Measurements from ENCODE around the gene OSTM1.
A peak's percentile ranks its signal among the peaks of the same experiment; 100 is the strongest.
"Not testable (repeated sequence)": the region's sequence is repeated elsewhere in the genome, so short reads cannot be mapped to it uniquely, and the experiment has no call there.

OSTM1 gene

DNA sequence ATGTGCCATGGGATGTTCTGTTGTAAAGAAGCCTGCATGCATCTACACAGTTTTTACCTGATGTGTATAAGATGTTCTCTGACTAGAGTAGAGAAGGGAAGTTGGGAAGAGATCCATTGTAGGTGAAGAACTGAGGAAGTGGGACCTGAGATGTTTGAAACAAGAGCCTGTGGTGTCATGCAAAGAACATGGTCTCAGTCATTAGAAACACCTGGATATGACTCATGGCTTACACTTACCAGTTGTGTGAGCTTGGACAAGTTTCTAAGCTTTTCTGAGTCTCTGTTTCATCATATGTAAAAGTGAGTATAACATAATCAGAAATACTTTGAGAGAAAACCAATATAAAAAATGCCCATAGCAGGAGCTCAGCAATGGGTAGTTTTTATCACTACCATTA is 64.6 kb downstream of the OSTM1 start:
- H3K27ac ChIP-seq, result no peak overlapping the region
- DNase-seq, result no peak
- H3K36me3 ChIP-seq (replicated peaks), result no peaks in the 10 kb centered on the region
- no peaks in the 10 kb centered on the region for H3K27me3 ChIP-seq (replicated peaks)
- no peak overlapping the region for H3K4me3 ChIP-seq (ENCODE audit: low read depth, low read length)
- in situ Hi-C loops (cut with HindIII; ENCODE audit: low pct_ligation_motif_present, low sequenced_read_pairs), result no loop called here
- TF ChIP-seq, protein P1, sequence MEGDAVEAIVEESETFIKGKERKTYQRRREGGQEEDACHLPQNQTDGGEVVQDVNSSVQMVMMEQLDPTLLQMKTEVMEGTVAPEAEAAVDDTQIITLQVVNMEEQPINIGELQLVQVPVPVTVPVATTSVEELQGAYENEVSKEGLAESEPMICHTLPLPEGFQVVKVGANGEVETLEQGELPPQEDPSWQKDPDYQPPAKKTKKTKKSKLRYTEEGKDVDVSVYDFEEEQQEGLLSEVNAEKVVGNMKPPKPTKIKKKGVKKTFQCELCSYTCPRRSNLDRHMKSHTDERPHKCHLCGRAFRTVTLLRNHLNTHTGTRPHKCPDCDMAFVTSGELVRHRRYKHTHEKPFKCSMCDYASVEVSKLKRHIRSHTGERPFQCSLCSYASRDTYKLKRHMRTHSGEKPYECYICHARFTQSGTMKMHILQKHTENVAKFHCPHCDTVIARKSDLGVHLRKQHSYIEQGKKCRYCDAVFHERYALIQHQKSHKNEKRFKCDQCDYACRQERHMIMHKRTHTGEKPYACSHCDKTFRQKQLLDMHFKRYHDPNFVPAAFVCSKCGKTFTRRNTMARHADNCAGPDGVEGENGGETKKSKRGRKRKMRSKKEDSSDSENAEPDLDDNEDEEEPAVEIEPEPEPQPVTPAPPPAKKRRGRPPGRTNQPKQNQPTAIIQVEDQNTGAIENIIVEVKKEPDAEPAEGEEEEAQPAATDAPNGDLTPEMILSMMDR (IDR thresholded peaks at IDR 0.05; ENCODE audit: low read depth, low read length, missing control alignments), result no peak

DNA sequence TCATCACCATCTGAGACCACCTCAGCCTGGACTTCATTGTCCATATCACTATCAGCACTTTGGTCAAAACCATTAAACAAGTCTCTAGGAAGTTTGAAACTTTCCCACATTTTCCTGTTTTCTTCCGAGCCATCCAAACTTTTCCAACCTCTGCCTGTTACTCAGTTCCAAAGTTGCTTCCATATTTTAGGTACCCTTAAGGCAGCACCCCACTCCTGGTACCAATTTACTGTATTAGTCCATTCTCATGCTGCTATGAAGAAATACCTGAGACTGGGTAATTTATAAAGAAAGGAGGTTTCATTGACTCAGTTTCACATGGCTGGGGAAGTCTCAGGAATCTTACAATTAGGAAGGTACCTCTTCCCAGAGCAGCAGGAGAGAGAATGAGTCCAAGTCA is 65.3 kb downstream of the OSTM1 start:
- H3K27ac ChIP-seq; H3K36me3 ChIP-seq (replicated peaks); H3K27me3 ChIP-seq (replicated peaks); H3K4me3 ChIP-seq (ENCODE audit: low read depth, low read length); in situ Hi-C loops (cut with HindIII; ENCODE audit: low pct_ligation_motif_present, low sequenced_read_pairs); DNase-seq: not testable (repeated sequence)

DNA sequence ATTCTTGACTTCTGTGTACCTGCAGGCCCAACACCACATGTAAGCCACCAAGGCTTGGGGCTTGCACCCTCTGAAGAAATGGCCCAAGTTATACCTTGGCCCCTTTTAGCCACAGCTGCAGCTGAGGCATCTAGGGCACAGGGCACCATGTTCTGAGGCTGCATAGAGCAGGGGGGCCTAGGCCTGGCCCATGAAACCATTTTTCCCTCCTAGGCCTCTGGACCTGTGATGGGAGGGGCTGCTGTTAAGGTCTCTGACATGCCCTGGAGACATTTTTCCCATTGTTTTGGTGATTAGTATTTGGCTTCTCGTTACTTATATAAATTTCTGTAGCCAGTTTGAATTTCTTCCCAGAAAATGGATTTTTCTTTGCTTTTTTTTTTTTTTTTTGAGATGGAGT is 66.2 kb downstream of the OSTM1 start:
- no peak overlapping the region for H3K4me3 ChIP-seq (ENCODE audit: low read depth, low read length)
- H3K36me3 ChIP-seq (replicated peaks), result no peaks in the 10 kb centered on the region
- no peak overlapping the region for H3K27ac ChIP-seq
- no peaks in the 10 kb centered on the region for H3K27me3 ChIP-seq (replicated peaks)
- no peak for DNase-seq
- TF ChIP-seq, protein P1 (IDR thresholded peaks at IDR 0.05; ENCODE audit: low read depth, low read length, missing control alignments), result no peak
- in situ Hi-C loops (cut with HindIII; ENCODE audit: low pct_ligation_motif_present, low sequenced_read_pairs), result no loop called here

DNA sequence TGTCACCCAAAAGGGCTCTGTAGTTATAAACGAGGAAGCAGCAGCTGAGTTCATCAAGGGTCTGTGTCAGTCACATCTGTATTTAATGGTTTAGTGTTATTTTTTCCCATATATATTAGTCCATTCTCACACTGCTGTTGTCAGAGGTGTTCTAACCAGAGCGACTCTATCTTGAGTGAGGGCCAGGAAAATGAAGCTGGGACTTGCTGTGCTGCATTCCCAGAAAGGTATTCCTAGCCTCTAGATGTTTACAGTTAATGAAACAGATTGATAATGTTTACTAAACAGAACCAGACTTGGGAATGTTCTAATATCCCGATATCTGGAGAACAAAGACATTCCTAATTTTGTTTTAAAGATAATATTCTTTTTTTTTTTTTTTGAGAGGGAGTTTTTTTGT is 68.6 kb downstream of the OSTM1 start:
- H3K27me3 ChIP-seq (replicated peaks), result no peaks in the 10 kb centered on the region
- H3K36me3 ChIP-seq (replicated peaks), result no peaks in the 10 kb centered on the region
- TF ChIP-seq, protein P1 (IDR thresholded peaks at IDR 0.05; ENCODE audit: low read depth, low read length, missing control alignments), result no peak
- H3K27ac ChIP-seq, result no peak overlapping the region
- DNase-seq, result no peak
- H3K4me3 ChIP-seq (ENCODE audit: low read depth, low read length), result no peak overlapping the region
- in situ Hi-C loops (cut with HindIII; ENCODE audit: low pct_ligation_motif_present, low sequenced_read_pairs), result no loop called here

DNA sequence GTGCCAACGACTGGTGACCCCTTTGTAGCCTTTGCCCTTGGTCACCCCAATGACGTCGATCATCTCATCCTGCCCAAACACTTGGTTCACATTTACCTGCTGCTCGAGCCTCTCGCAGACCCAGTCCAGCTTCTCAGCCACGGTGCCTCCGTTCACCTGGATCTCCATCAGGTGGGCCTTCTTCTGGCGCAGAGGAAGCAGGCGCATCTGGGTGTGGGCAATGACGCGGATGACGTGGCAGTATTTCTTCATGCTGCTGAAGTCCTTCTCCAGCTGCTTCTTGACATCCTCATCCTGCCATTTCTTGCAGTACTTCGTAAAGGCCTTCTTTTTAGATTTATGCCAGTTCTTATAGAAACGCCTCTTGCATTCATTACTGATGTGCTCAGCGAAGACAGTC is 69.7 kb downstream of the OSTM1 start:
- TF ChIP-seq, protein P1 (IDR thresholded peaks at IDR 0.05; ENCODE audit: low read depth, low read length, missing control alignments), result no peak
- in situ Hi-C loops (cut with HindIII; ENCODE audit: low pct_ligation_motif_present, low sequenced_read_pairs), result no loop called here
- Histone ChIP-seq H3K36me3 (replicated peaks) (no peaks in the 10 kb centered on the region), H3K4me3 (ENCODE audit: low read depth, low read length) (no peak overlapping the region), H3K27ac (no peak overlapping the region), H3K27me3 (replicated peaks) (no peaks in the 10 kb centered on the region)
- DNase-seq, result no peak

DNA sequence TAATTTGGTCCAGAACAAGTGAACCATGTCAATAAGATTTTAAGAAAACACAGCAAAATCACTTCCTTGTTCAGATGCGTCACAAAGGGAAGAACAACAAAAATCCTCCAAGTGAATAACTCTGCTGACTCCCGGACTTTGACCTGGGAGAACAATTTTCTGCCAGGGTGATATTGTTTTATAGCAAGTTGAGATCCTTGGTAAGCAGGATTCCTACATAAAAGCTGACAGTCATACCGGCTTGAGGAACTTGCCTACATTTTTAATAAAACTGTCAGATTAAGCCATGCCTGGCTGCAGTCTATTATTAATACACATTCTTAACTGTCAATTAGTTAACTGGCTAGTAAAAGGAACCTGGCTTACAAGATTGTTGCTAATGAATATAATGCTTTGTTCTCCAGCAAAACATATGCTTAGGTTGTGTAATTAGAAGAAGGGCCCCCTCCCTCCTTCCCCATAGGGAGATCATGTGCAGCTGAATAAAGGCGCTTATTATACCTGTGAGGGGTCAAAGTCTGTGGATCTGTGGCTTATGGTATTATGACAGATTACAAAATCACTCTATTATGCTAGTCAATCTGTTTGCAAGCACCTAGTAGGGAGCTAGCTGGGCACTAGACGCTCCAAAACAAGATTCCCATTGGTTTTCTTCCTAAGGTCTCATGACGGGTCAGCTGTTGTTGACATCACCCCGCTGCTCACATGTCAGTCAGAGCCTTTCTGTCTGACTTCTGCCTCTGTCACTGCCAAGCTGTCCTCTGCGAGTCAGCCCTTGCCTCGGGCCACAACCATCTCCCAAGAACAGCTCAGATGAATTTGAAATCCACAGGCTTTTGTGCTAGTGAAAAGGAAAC is 71.9 kb downstream of the OSTM1 start:
- DNase-seq, result peak; percentile 11
- in situ Hi-C loops (cut with HindIII; ENCODE audit: low pct_ligation_motif_present, low sequenced_read_pairs), result no loop called here
- H3K27me3 ChIP-seq (replicated peaks), result no peaks in the 10 kb centered on the region
- no peak overlapping the region for H3K27ac ChIP-seq
- H3K4me3 ChIP-seq (ENCODE audit: low read depth, low read length), result no peak overlapping the region
- TF ChIP-seq, protein P1 (IDR thresholded peaks at IDR 0.05; ENCODE audit: low read depth, low read length, missing control alignments), result no peak
- no peaks in the 10 kb centered on the region for H3K36me3 ChIP-seq (replicated peaks)
